BLaER1 (cell line): ENCODE results near the gene EXOC3L4.

Experiments used
- H3K27ac ChIP-seq: shearing (Covaris generic); formaldehyde crosslinking; 2 replicates; pipeline ENCODE4 v1.8.1; 2022
- H3K27me3 ChIP-seq: shearing (Covaris generic); formaldehyde crosslinking; 2 replicates; pipeline ENCODE4 v1.8.1; 2022
- H3K36me3 ChIP-seq: shearing (Covaris generic); formaldehyde crosslinking; 2 replicates; pipeline ENCODE4 v1.8.1; 2022
- H3K4me1 ChIP-seq: shearing (Covaris generic); formaldehyde crosslinking; 2 replicates; pipeline ENCODE4 v1.8.1; 2022
- H3K4me2 ChIP-seq: shearing (Covaris generic); formaldehyde crosslinking; 2 replicates; pipeline ENCODE4 v1.8.1; 2022
- H3K4me3 ChIP-seq: shearing (Covaris generic); formaldehyde crosslinking; 2 replicates; pipeline ENCODE4 v1.8.1; 2022
- H3K9ac ChIP-seq: shearing (Covaris generic); formaldehyde crosslinking; 2 replicates; pipeline ENCODE4 v1.8.1; 2022
- H3K9me3 ChIP-seq: shearing (Covaris generic); formaldehyde crosslinking; 2 replicates; pipeline ENCODE4 v1.8.1; 2022
- H4K20me1 ChIP-seq: shearing (Covaris generic); formaldehyde crosslinking; 2 replicates; pipeline ENCODE4 v1.8.1; 2022
- Cebpa-rat ChIP-seq: shearing (Covaris generic); IDR thresholded peaks from 2 replicates; pipeline ENCODE4 v1.8.1; 2022

Gene EXOC3L4

DNA sequence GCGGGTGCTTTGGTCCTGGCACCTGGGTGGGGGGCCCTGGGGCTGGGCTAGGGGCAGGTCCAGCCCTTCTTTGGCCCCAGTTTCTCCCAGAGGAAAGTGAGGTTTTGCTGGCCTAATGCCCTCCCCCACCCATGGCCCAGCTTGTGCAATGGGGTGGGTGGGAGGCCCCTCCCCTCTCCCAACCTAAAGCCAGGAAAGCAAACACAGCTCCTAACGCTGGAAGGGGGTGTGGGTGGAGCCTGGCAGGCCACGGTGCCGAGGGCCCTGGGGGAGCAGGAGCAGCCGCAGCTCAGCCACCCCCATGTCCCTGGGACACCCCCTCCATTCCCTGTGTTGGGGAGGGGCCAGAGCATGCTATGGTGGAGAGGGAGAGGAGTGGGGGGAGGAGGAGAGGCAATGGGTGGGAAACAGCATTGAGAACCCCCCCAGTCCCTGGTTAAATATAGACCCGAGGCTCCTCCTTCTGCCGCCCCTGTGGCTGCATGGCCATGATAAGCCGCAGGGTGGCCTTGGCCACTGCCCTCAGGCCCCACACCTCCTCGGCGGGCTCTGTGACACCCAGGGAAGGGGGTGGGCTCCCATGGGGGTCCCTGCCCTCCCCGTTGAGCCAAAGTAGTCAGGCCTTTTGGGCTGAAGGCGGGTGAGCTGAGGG is 4.7 kb downstream of the EXOC3L4 start:
- no peak overlapping the region for H3K4me3 ChIP-seq

DNA sequence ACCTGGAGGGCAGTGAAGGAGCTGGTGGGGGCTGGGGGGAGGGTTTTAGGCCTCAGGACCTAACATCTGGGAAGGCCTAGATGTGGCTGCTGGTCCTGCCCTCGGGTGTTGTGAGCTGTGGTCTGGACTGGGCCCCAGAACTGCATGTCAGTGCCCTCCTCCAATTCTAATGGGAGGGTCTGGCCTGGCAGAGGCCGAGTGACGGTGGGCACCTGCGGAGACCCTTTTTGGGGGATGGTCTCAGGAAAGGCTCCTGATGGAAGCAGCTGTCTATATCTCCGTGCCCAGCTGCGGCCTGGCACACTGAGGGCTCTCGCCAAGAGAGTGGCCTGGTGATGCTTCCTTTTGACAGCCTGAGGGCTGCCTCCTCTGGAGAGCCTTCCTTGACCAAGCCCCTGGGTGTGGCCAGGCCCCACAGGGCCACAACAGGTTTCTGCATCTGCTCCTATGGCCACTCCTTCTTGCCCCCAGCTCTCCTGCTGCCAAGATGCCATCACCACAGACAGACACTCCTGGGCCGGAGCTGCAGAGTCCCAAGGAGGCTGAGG is 5.3 kb downstream of the EXOC3L4 start:
- peaks cover 47% of the 10 kb centered on the region for H3K27me3 ChIP-seq
- H3K4me3 ChIP-seq, result no peak overlapping the region
- H3K4me2 ChIP-seq, result no peak overlapping the region
- H3K27ac ChIP-seq, result no peak overlapping the region
- no peaks in the 10 kb centered on the region for H3K9me3 ChIP-seq
- no peak for TF ChIP-seq Cebpa-rat
- H4K20me1 ChIP-seq, result peaks cover 23% of the 10 kb centered on the region
- H3K9ac ChIP-seq, result no peak overlapping the region
- H3K36me3 ChIP-seq, result no peaks in the 10 kb centered on the region
- H3K4me1 ChIP-seq, result peaks cover 41% of the 10 kb centered on the region

More for the DNA sequence above, 4.7 kb downstream of the EXOC3L4 start:
- Histone ChIP-seq H4K20me1 (peaks cover 17% of the 10 kb centered on the region), H3K27me3 (peaks cover 41% of the 10 kb centered on the region), H3K9me3 (no peaks in the 10 kb centered on the region), H3K9ac (no peak overlapping the region), H3K27ac (no peak overlapping the region), H3K4me2 (peak overlapping the region; percentile 37), H3K4me1 (peaks cover 37% of the 10 kb centered on the region), H3K36me3 (no peaks in the 10 kb centered on the region)
- TF ChIP-seq Cebpa-rat, result no peak

- peak overlapping the region; percentile 23; the same call in 1 of the 2 replicates for H3K4me2 ChIP-seq
- H3K4me3 ChIP-seq, result no peak overlapping the region
- H3K9me3 ChIP-seq, result no peaks in the 10 kb centered on the region
- no peak overlapping the region for H3K27ac ChIP-seq
- no peaks in the 10 kb centered on the region for H3K36me3 ChIP-seq
- H3K4me1 ChIP-seq, result peaks cover 47% of the 10 kb centered on the region
- TF ChIP-seq Cebpa-rat, result peak; percentile 34; the same call in 1 of the 2 replicates
- H4K20me1 ChIP-seq, result peaks cover 23% of the 10 kb centered on the region
- peaks cover 53% of the 10 kb centered on the region for H3K27me3 ChIP-seq
- no peak overlapping the region for H3K9ac ChIP-seq
Observed at GRCh38 chr14:103100281-103101121, 6.0 kb downstream of the EXOC3L4 start.

DNA sequence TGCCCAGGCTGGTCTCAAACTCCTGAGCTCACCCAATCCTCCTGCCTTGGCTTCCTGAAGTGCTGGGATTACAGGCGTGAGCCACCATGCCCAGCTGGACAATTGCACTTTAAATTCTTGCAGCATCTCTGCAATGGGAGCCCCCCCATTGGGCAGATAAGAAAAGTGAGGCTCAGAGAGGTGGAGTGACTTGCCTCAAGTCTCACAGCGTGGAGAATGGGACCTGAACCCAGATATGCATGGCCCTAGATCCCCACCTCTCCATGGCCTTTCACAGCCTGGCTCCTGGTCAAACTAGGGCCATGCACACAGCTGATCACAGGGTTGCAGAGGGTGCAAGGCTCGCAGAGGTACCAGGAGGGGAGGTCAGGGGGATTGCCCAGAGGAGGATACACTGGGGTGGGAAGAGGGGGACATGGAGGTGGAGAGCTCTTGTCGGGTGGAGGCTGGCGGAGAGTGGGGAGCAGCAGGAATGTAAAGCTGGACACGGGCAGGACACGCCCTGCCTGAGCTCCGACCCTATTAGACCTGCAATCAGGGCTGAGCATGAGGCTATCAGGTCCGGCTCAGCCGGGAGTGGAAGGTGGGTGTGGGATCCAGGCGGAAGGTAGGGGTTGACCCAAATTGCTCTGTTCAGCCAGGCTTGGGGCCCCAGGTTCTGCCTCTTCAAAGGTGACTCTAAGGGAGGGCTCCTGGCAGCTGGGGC is 6.9 kb downstream of the EXOC3L4 start:
- Histone ChIP-seq H3K4me3 (no peak overlapping the region), H4K20me1 (peaks cover 23% of the 10 kb centered on the region), H3K4me2 (no peak overlapping the region), H3K27me3 (peaks cover 54% of the 10 kb centered on the region), H3K36me3 (no peaks in the 10 kb centered on the region), H3K4me1 (peaks cover 57% of the 10 kb centered on the region), H3K27ac (no peak overlapping the region), H3K9me3 (no peaks in the 10 kb centered on the region), H3K9ac (no peak overlapping the region)
- no peak for TF ChIP-seq Cebpa-rat

GRCh38 chr14:103101963-103102688 is 7.6 kb downstream of the EXOC3L4 start:
- Histone ChIP-seq H3K4me2 (no peak overlapping the region), H3K27ac (no peak overlapping the region), H3K4me3 (no peak overlapping the region), H3K4me1 (peaks cover 60% of the 10 kb centered on the region), H3K27me3 (peaks cover 54% of the 10 kb centered on the region), H4K20me1 (peaks cover 23% of the 10 kb centered on the region), H3K36me3 (no peaks in the 10 kb centered on the region), H3K9me3 (no peaks in the 10 kb centered on the region), H3K9ac (no peak overlapping the region)
- TF ChIP-seq Cebpa-rat, result no peak

- Histone ChIP-seq H3K4me3 (peak overlapping the region; percentile 25; the same call in 1 of the 2 replicates), H3K4me1 (peaks cover 60% of the 10 kb centered on the region), H3K9me3 (no peaks in the 10 kb centered on the region), H3K27me3 (peaks cover 54% of the 10 kb centered on the region), H4K20me1 (peaks cover 23% of the 10 kb centered on the region), H3K4me2 (no peak overlapping the region), H3K36me3 (no peaks in the 10 kb centered on the region), H3K9ac (no peak overlapping the region), H3K27ac (no peak overlapping the region)
- no peak for TF ChIP-seq Cebpa-rat
Observed at GRCh38 chr14:103102689-103103260, 8.2 kb downstream of the EXOC3L4 start.

GRCh38 chr14:103103461-103104388 is 9.2 kb downstream of the EXOC3L4 start:
- H3K4me3 ChIP-seq, result peak overlapping the region; percentile 25; the same call in 1 of the 2 replicates
- no peaks in the 10 kb centered on the region for H3K9me3 ChIP-seq
- peaks cover 69% of the 10 kb centered on the region for H3K4me1 ChIP-seq
- H4K20me1 ChIP-seq, result peaks cover 23% of the 10 kb centered on the region
- peak overlapping the region; percentile 70 for H3K4me2 ChIP-seq
- no peak overlapping the region for H3K27ac ChIP-seq
- H3K27me3 ChIP-seq, result peaks cover 54% of the 10 kb centered on the region
- no peak for TF ChIP-seq Cebpa-rat
- no peaks in the 10 kb centered on the region for H3K36me3 ChIP-seq
- no peak overlapping the region for H3K9ac ChIP-seq

DNA sequence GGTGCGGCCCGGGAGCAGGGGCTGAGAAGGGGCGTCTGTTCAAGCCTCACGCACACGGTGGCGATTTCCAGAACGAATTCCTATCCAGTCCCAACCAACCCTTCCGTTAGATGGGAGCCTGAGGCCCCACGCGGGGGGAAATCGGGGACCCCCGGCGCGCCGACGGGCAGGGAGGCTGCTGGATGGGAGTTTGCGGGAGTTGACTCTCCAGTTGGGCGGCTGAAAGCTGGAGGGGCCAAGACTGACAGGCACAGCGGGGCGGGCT is 9.8 kb downstream of the EXOC3L4 start:
- Histone ChIP-seq H3K27me3 (peaks cover 54% of the 10 kb centered on the region), H3K9me3 (no peaks in the 10 kb centered on the region), H3K4me1 (peaks cover 68% of the 10 kb centered on the region), H4K20me1 (peaks cover 23% of the 10 kb centered on the region), H3K4me3 (no peak overlapping the region), H3K27ac (no peak overlapping the region), H3K9ac (no peak overlapping the region), H3K36me3 (no peaks in the 10 kb centered on the region), H3K4me2 (peak overlapping the region; percentile 65; the same call in 1 of the 2 replicates)
- TF ChIP-seq Cebpa-rat, result no peak
